Measurements from ENCODE around the gene RPTOR.

DNA sequence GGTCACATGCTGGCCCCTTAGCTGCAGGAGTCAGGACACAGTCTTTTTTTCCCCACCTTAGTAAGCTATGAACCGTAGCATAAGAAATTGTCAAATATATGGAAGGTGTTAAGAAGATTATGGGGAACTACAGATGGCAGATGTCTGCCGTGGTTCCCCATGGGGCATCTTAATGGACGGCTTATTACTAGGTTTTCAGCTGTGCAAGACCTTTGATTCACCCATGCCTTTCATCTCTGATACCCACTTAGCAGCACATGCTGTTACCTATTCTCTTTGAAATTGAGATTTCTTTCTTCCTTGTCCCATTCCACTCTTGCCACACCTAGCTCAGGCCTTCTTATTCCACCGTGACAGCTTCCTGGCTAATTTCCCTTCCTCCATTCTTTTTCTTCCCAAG lies 70.7 kb downstream of the RPTOR start:
- TF ChIP-seq EZH2phosphoT487 (IDR thresholded peaks at IDR 0.05; ENCODE audit: insufficient read depth, low read depth) = no peak
- no peak for TF ChIP-seq EZH2 (IDR thresholded peaks at IDR 0.05; ENCODE audit: insufficient read depth, poor library complexity, severe bottlenecking)
